ENCODE data around the gene CEP128. TPM values are rescaled to one million over a fixed set of nuclear protein-coding genes. Genes with fewer than 3 reads are reported as not detected.

CEP128 gene
- total RNA-seq, 1 experiment from 2014 or later, result 16.7 TPM

DNA sequence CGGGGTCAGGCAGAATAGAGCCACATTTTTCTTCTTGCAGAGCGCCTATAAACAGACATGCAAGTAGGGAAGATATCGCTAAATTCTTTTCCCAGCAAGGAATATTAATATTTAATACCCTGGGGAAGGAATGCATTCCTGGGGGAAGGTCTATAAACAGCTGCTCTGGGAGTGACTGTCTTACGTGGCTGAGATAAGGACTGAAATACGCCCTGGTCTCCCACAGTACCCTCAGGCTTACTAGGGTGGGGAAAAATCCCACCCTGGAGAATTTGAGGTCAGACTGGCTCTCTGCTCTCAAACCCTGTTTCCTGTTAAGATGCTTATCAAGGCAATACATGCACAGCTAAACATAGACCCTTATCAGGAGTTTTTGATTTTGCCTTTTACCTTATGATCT, 262.3 kb downstream of the CEP128 start:
- Histone ChIP-seq H3K4me3 (ENCODE audit: low read depth, low read length) (no peak overlapping the region), H3K9me3 (peaks cover 16% of the 10 kb centered on the region), H3K4me1 (no peaks in the 10 kb centered on the region), H3K27me3 (replicated peaks; ENCODE audit: control insufficient read depth, insufficient read depth, low read length) (no peaks in the 10 kb centered on the region), H3K36me3 (ENCODE audit: control insufficient read depth, insufficient read depth, low read length) (no peaks in the 10 kb centered on the region)
- Mint-ChIP-seq H3K27ac (ENCODE audit: unreplicated experiment) (no peak overlapping the region), H3K9me3 (ENCODE audit: unreplicated experiment) (peaks cover 54% of the 10 kb centered on the region), H3K4me1 (ENCODE audit: low read depth, unreplicated experiment) (no peaks in the 10 kb centered on the region), H3K36me3 (ENCODE audit: insufficient read depth, unreplicated experiment) (no peaks in the 10 kb centered on the region), H3K4me3 (ENCODE audit: unreplicated experiment) (no peak overlapping the region), H3K27me3 (ENCODE audit: insufficient read depth, unreplicated experiment) (no peaks in the 10 kb centered on the region)
- intact Hi-C loops (cut with micrococcal nuclease; ENCODE audit: unreplicated experiment), result no loop called here
- POLR2A ChIA-PET, result no interaction called here
- TF ChIP-seq, protein P1, sequence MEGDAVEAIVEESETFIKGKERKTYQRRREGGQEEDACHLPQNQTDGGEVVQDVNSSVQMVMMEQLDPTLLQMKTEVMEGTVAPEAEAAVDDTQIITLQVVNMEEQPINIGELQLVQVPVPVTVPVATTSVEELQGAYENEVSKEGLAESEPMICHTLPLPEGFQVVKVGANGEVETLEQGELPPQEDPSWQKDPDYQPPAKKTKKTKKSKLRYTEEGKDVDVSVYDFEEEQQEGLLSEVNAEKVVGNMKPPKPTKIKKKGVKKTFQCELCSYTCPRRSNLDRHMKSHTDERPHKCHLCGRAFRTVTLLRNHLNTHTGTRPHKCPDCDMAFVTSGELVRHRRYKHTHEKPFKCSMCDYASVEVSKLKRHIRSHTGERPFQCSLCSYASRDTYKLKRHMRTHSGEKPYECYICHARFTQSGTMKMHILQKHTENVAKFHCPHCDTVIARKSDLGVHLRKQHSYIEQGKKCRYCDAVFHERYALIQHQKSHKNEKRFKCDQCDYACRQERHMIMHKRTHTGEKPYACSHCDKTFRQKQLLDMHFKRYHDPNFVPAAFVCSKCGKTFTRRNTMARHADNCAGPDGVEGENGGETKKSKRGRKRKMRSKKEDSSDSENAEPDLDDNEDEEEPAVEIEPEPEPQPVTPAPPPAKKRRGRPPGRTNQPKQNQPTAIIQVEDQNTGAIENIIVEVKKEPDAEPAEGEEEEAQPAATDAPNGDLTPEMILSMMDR (IDR thresholded peaks at IDR 0.05; ENCODE audit: insufficient read depth in 1 of 2, low read depth in 1 of 2, low read length in 1 of 2, severe bottlenecking in 1 of 2, unreplicated experiment in 1 of 2), result no peak
- CTCF ChIA-PET, result no interaction called here
- no TSS peak for BruUV-seq (replicated peaks)
- DNase-seq, result no peak

DNA sequence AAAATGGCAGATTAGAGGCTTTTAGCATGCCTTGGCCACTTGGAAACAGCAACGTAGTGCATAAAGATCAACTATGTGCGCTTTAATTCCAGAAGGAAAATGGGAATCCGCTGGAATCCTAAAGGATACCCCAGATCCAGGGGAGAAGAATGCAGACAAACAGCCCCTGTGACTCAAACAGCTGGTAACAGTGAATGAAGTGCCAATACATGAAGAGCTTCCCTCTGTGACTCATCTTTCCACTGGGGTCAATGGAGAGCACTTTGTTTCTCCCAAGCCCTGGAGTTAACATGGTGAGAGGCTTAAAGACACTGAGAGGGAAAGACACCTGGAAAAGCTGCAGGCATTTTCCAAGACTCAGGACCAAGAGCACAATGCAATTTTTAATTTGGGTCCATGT, 263.1 kb downstream of the CEP128 start:
- intact Hi-C loops (cut with micrococcal nuclease; ENCODE audit: unreplicated experiment), result no loop called here
- Mint-ChIP-seq H3K4me3 (ENCODE audit: unreplicated experiment) (no peak overlapping the region), H3K4me1 (ENCODE audit: low read depth, unreplicated experiment) (no peaks in the 10 kb centered on the region), H3K27me3 (ENCODE audit: insufficient read depth, unreplicated experiment) (no peaks in the 10 kb centered on the region), H3K27ac (ENCODE audit: unreplicated experiment) (no peak overlapping the region), H3K9me3 (ENCODE audit: unreplicated experiment) (peaks cover 46% of the 10 kb centered on the region), H3K36me3 (ENCODE audit: insufficient read depth, unreplicated experiment) (no peaks in the 10 kb centered on the region)
- TF ChIP-seq, protein P1 (IDR thresholded peaks at IDR 0.05; ENCODE audit: insufficient read depth in 1 of 2, low read depth in 1 of 2, low read length in 1 of 2, severe bottlenecking in 1 of 2, unreplicated experiment in 1 of 2), result no peak
- no peaks in the 10 kb centered on the region for H3K36me3 ChIP-seq (ENCODE audit: control insufficient read depth, insufficient read depth, low read length)
- H3K4me3 ChIP-seq (ENCODE audit: low read depth, low read length), result no peak overlapping the region
- POLR2A ChIA-PET, result no interaction called here
- no peaks in the 10 kb centered on the region for H3K4me1 ChIP-seq
- CTCF ChIA-PET, result interaction anchor here (0.6 kb wide), 1 partner anchor 620 kb away, joined by 5 read pairs; no protein-coding TSS in a partner anchor
- BruUV-seq (replicated peaks), result no TSS peak
- peaks cover 16% of the 10 kb centered on the region for H3K9me3 ChIP-seq
- DNase-seq, result no peak
- no peaks in the 10 kb centered on the region for H3K27me3 ChIP-seq (replicated peaks; ENCODE audit: control insufficient read depth, insufficient read depth, low read length)

DNA sequence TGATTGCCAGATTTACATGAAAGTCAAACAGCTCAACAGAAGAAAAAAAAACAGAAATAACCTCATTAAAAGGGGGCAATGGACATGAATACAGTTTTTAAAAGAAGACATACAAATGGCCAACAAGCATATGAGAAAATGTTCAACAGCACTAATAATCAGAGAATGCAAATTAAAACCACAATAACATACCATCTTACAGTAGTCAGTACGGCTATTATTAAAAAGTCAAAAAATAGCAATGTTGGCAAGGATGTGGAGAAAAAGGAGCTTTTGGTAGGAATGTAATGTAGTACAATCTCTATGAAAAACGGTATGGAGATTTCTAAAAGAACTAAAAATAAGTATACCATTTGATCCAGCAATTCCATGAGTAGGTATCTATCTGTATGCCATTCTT, 272.1 kb downstream of the CEP128 start:
- Histone ChIP-seq H3K27me3 (replicated peaks; ENCODE audit: control insufficient read depth, insufficient read depth, low read length) (no peaks in the 10 kb centered on the region), H3K4me1 (peaks cover 20% of the 10 kb centered on the region; the same call in 1 of the 2 replicates), H3K9me3 (no peaks in the 10 kb centered on the region), H3K4me3 (ENCODE audit: low read depth, low read length) (no peak overlapping the region), H3K36me3 (ENCODE audit: control insufficient read depth, insufficient read depth, low read length) (no peaks in the 10 kb centered on the region)
- H3K4me1 Mint-ChIP-seq (ENCODE audit: low read depth, unreplicated experiment), result peaks cover 29% of the 10 kb centered on the region
- peaks cover 12% of the 10 kb centered on the region for H3K9me3 Mint-ChIP-seq (ENCODE audit: unreplicated experiment)
- H3K36me3 Mint-ChIP-seq (ENCODE audit: insufficient read depth, unreplicated experiment), result peaks cover 7% of the 10 kb centered on the region
- H3K4me3 Mint-ChIP-seq (ENCODE audit: unreplicated experiment), result no peak overlapping the region
- no TSS peak for BruUV-seq (replicated peaks)
- TF ChIP-seq, protein P1 (IDR thresholded peaks at IDR 0.05; ENCODE audit: insufficient read depth in 1 of 2, low read depth in 1 of 2, low read length in 1 of 2, severe bottlenecking in 1 of 2, unreplicated experiment in 1 of 2), result no peak
- CTCF ChIA-PET, result no interaction called here
- POLR2A ChIA-PET, result no interaction called here
- H3K27me3 Mint-ChIP-seq (ENCODE audit: insufficient read depth, unreplicated experiment), result no peaks in the 10 kb centered on the region
- H3K27ac Mint-ChIP-seq (ENCODE audit: unreplicated experiment), result no peak overlapping the region
- intact Hi-C loops (cut with micrococcal nuclease; ENCODE audit: unreplicated experiment), result no loop called here
- DNase-seq, result no peak

Data from Caco-2 (cell line).